ENCODE measurements around the gene LRCH2. TPM values are rescaled to one million over a fixed set of nuclear protein-coding genes. Genes with fewer than 3 reads are reported as not detected.

Gene LRCH2
- polyA plus RNA-seq, 3 donors = not detected

GRCh38 chrX:115098897-115099296 lies 135.0 kb downstream of the LRCH2 start:
- Mint-ChIP-seq H3K9me3 (peaks cover 0 to 13% (median 8%) of the 10 kb centered on the region in 7 donors), H3K4me1 (no peaks in the 10 kb centered on the region), H3K4me3 (no peak overlapping the region), H3K27ac (no peak overlapping the region), H3K27me3 (ENCODE audit: low read depth in 3 of 3) (peaks cover 0 to 2% (median 0%) of the 10 kb centered on the region in 3 donors), H3K36me3 (no peaks in the 10 kb centered on the region)
- H3K36me3 ChIP-seq (replicated peaks in 1 of 2; ENCODE audit: control insufficient read depth in 1 of 2, insufficient read depth in 2 of 2, low read length in 2 of 2) = no peaks in the 10 kb centered on the region
- no peak overlapping the region for H3K27ac ChIP-seq (ENCODE audit: low read depth in 1 of 2, low read length in 2 of 2)
- H4K20me1 ChIP-seq (ENCODE audit: insufficient read depth, low read length) = no peaks in the 10 kb centered on the region
- no peaks in the 10 kb centered on the region for H3K27me3 ChIP-seq (ENCODE audit: control insufficient read depth in 2 of 2, insufficient read depth in 2 of 2, low read length in 2 of 2)
- no peaks in the 10 kb centered on the region for H3K4me1 ChIP-seq (ENCODE audit: control insufficient read depth in 1 of 2, insufficient read depth in 2 of 2, low read length in 2 of 2)
- H3K9me3 ChIP-seq (replicated peaks in 1 of 2; ENCODE audit: control insufficient read depth in 1 of 2, insufficient read depth in 1 of 2, low read length in 2 of 2) = peaks cover 0 to 12% of the 10 kb centered on the region in 2 donors
- H3K4me3 ChIP-seq (replicated peaks in 1 of 3; ENCODE audit: low read depth in 2 of 3, low read length in 3 of 3) = no peak overlapping the region
- H2AFZ ChIP-seq (ENCODE audit: insufficient read depth, low read depth, low read length, poor library complexity, severe bottlenecking) = no peak overlapping the region
- no peak for TF ChIP-seq CTCF (IDR thresholded peaks at IDR 0.05)
- H3K79me2 ChIP-seq (ENCODE audit: insufficient read depth, low read length) = no peaks in the 10 kb centered on the region
- H3K4me2 ChIP-seq (replicated peaks; ENCODE audit: extremely low read depth, low read length, poor library complexity, severe bottlenecking) = no peak overlapping the region
- DNase-seq = no peak
- WGBS (ENCODE audit: insufficient coverage) = no CpG with 5 or more reads among the region's 4 CpGs
- intact Hi-C loops (cut with micrococcal nuclease) = no loop called here
- no peak overlapping the region for H3K9ac ChIP-seq (ENCODE audit: insufficient read depth, low read length, poor library complexity, severe bottlenecking)

GRCh38 chrX:115093191-115093590 lies 140.7 kb downstream of the LRCH2 start:
- Histone ChIP-seq H4K20me1 (ENCODE audit: insufficient read depth, low read length) (no peaks in the 10 kb centered on the region), H3K9ac (ENCODE audit: insufficient read depth, low read length, poor library complexity, severe bottlenecking) (no peak overlapping the region), H3K36me3 (replicated peaks in 1 of 2; ENCODE audit: control insufficient read depth in 1 of 2, insufficient read depth in 2 of 2, low read length in 2 of 2) (no peaks in the 10 kb centered on the region), H3K27ac (ENCODE audit: low read depth in 1 of 2, low read length in 2 of 2) (no peak overlapping the region), H3K9me3 (replicated peaks in 1 of 2; ENCODE audit: control insufficient read depth in 1 of 2, insufficient read depth in 1 of 2, low read length in 2 of 2) (peaks cover 0 to 2% of the 10 kb centered on the region in 2 donors), H3K4me3 (replicated peaks in 1 of 3; ENCODE audit: low read depth in 2 of 3, low read length in 3 of 3) (no peak overlapping the region), H2AFZ (ENCODE audit: insufficient read depth, low read depth, low read length, poor library complexity, severe bottlenecking) (no peak overlapping the region), H3K4me2 (replicated peaks; ENCODE audit: extremely low read depth, low read length, poor library complexity, severe bottlenecking) (no peak overlapping the region), H3K79me2 (ENCODE audit: insufficient read depth, low read length) (no peaks in the 10 kb centered on the region), H3K27me3 (ENCODE audit: control insufficient read depth in 2 of 2, insufficient read depth in 2 of 2, low read length in 2 of 2) (no peaks in the 10 kb centered on the region), H3K4me1 (ENCODE audit: control insufficient read depth in 1 of 2, insufficient read depth in 2 of 2, low read length in 2 of 2) (no peaks in the 10 kb centered on the region)
- H3K4me3 Mint-ChIP-seq = no peak overlapping the region
- no peak for DNase-seq
- H3K36me3 Mint-ChIP-seq = no peaks in the 10 kb centered on the region
- WGBS (ENCODE audit: insufficient coverage) = no CpG with 5 or more reads among the region's 1 CpG
- no peaks in the 10 kb centered on the region for H3K4me1 Mint-ChIP-seq
- H3K27ac Mint-ChIP-seq = no peak overlapping the region
- intact Hi-C loops (cut with micrococcal nuclease) = no loop called here
- peaks cover 0 to 2% (median 0%) of the 10 kb centered on the region in 3 donors for H3K27me3 Mint-ChIP-seq (ENCODE audit: low read depth in 3 of 3)
- no peak for TF ChIP-seq CTCF (IDR thresholded peaks at IDR 0.05)
- peaks cover 0 to 8% (median 3%) of the 10 kb centered on the region in 7 donors for H3K9me3 Mint-ChIP-seq
